Inflammatory macrophage (primary cell): ENCODE data around the gene ARMC3.
A peak's percentile ranks its signal among the peaks of the same experiment; 100 is the strongest.
"Not testable (repeated sequence)": the region's sequence is repeated elsewhere in the genome, so short reads cannot be mapped to it uniquely, and the experiment has no call there.

Experiments
- DNase-seq, 2 donors: peaks; one replicate each; pipeline ENCODE4 v3.0.0-alpha.2; 2020 to 2022

Gene ARMC3

DNA sequence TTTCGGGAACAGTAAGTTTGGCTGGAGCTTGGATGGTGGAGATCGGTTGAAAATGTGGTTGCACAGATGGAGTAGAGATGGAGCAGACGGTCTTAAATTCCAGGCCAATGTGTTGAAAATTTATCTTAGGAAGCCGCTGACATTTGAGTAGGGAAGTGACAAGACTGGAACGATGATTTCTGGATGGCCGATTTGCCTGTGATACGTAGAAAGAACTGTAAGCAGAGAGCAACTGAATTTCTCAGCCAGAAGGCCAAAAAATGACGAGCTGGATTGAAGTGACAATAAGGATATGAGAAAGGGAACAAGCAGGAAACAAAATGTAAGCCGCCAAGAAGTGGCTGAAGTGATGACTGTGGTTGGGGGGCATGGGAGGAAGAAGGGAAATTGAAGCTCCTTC is 687 bp upstream of the ARMC3 start:
- DNase-seq, result no peak

DNA sequence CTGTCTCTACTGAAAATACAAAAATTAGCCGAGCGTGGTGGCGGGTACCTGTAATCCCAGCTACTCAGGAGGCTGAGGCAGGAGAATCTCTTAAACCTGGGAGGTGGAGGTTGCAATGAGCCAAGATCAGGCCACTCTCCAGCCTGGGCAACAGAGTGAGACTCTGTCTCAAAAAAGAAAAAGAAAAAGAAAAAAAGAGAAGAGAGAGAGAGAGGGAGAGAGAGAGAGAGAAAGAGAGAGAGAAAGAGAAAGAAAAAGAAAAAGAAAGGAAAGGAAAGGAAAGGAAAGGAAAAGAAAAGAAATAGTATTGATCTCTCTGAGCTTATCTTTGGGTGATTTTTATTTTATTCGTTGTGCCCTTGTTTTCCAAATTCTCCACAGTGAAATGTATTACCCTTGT is 1.2 kb downstream of the ARMC3 start:
- not testable (repeated sequence) for DNase-seq

- no peak for DNase-seq
Observed at GRCh38 chr10:22931948-22932347, 4.1 kb downstream of the ARMC3 start.

DNA sequence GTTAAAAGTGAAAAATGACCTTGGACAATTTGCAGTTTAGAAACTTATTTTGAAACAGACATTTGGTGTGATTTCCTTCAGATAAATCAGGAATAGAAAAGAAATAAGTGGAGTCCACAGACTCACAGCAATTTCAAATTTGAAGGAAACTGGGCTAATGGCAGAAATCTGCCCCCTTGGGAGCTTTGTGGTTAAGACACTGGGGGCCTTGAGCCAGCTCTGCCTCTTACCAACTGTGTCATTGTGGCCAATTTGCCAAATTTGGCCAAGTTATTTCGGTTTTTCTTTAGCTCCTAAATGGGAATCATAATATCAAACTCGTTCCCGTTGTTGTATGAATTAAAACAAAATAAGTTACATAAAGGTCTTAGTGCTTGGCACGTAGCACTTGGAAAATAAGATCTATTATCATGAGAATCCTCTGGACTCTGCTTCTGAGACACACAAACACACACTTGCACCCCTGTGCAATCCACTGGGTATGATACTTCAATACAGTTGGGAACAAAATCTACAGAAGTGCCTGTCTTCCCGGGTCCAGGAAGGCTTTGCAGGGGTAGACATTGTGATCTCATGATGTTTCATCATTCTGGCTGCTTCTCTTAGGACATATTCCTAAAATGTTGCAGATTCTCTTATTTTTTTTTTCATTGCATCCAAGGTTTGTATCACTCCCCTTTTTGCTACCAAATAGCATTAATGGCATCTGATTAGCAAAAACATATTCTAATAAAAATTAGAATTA is 4.9 kb downstream of the ARMC3 start:
- DNase-seq, result no peak

GRCh38 chr10:22934726-22935125 is 6.9 kb downstream of the ARMC3 start:
- DNase-seq, result no peak

DNA sequence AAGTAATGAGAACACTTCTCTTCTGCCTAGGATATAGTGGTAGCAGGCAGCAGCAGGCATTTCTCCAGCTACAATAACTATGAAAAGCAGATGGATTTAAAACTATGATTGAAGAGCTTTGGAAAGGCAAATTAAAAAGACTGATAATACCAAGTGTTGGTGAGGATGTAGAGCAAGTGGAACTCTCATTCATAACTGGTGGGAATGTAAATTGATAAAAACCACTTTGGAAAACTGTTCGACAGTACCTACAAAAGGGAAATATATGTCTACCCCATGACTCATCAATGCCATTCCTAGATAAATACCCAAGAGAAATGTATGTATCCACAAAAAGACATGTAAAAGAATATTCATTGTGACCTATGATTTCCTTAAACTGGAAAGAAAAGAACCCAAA is 14.6 kb downstream of the ARMC3 start:
- DNase-seq, result no peak

- DNase-seq, result no peak
Observed at GRCh38 chr10:22945934-22946673, 18.3 kb downstream of the ARMC3 start.

DNA sequence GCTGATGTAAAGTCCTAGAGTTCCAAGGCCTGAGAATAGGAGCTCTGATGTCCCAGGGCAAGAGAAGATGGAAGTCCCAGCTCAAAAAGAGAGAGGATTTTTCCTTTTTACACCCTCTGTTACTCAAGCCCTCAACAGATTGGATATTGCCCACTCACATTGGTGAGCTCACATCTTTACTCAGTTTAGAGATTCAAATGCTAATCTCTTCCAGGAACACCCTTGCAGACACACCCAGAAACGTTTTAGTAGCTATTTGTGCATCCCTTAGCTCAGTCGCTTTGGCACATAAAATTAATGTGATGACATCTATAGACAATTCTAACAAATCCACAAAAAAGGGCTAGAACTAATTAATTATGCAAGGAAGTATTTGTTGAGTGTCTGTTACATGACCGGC is 27.1 kb downstream of the ARMC3 start:
- no peak for DNase-seq

- DNase-seq, result no peak
Observed at GRCh38 chr10:22958338-22958737, 30.5 kb downstream of the ARMC3 start.

GRCh38 chr10:22959292-22959691 is 31.4 kb downstream of the ARMC3 start:
- no peak for DNase-seq

DNA sequence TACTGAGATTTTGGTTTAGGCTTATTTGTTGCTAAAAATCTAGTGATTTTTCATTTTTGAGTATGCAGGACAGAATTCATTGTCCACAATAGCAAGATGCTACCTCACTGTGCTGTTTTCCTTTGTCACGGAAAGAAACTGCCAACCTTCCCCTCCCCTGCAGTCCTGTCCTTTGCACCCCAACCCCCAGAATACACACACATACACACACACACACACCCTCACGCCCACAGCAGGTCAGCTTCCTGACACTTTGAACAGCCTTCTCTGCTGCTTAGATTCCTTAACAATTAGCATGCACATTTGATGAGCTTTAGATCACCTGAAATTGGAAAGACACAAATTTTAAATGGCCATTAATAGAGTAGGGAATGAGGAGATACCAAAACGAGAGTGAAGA is 32.1 kb downstream of the ARMC3 start:
- DNase-seq, result no peak

DNA sequence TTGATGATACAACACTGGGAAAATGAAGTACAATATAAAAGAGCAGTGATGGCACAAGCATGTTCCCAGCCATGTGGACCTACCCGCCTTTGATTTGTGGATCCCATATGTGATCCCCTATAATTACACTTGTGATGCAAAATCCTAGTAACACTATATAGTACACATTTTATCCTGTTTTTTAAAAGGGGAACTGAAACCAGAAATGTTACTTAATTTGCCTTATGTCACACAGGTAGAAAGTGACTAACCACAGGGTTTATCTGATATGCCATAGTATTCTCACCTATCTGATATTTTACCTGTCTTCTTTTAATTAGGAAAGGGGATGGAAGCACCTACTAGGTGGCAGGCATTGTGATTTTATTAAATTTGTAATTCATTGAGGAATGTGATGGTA is 35.0 kb downstream of the ARMC3 start:
- no peak for DNase-seq

- DNase-seq, result no peak
Observed at GRCh38 chr10:22969704-22970103, 41.9 kb downstream of the ARMC3 start.

DNA sequence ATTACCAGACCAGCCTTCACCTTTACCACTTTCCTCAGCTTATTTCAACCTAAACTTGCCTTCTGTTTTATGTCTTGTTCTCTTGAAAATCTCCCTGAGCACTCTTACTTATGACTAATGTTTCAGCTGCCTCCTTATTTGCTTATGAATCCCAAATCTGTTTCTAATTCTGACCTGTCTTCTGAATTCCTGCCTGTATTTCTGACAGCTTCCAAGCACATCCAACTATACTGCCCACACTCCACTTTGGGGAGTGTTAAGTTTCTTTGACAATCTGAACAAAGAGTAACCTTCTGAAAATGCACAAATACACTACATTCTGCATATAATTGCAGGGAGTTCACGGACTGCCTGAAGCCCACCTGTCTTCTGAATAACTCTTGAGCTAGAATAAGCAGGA is 48.7 kb downstream of the ARMC3 start:
- no peak for DNase-seq

DNA sequence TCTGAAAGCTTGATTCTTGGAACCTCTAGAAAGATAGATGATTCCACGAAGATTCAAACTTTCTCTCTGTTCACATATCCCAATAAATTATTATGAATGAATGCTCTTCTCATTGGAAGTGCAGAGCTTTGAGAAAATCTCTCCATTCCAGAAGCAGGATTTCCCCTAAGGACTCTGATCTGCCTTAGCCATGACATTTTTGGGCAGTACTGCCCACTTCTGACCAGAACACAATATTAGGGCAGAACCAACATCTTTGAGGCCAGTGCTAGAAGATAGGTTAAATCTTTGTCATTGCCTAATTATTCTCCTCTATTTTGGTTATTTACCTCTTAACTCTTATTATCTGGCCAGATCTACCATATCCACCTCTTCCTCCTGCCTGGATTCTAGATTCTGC is 49.9 kb downstream of the ARMC3 start:
- no peak for DNase-seq

GRCh38 chr10:22978287-22978686 is 50.4 kb downstream of the ARMC3 start:
- DNase-seq, result no peak

GRCh38 chr10:22978918-22979317 is 51.1 kb downstream of the ARMC3 start:
- DNase-seq, result no peak

DNA sequence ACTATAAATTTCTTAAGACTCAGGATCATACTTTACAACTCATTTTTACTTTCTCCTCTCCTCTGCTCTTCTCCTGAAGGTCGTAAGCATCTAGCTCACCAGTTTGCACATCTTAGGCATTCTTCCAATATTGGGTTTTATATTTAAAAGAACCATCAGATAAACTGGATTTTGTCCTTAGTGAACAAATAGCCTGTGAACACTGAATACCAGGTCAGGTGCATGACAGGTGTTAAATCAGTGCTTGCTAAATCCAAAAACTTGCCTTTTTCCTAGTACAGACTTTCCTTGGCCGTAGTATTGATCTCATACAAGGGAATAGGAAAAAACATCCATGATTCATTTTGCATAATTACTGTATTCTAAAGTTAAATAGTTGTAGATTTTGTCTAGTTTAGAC is 53.0 kb downstream of the ARMC3 start:
- no peak for DNase-seq

DNA sequence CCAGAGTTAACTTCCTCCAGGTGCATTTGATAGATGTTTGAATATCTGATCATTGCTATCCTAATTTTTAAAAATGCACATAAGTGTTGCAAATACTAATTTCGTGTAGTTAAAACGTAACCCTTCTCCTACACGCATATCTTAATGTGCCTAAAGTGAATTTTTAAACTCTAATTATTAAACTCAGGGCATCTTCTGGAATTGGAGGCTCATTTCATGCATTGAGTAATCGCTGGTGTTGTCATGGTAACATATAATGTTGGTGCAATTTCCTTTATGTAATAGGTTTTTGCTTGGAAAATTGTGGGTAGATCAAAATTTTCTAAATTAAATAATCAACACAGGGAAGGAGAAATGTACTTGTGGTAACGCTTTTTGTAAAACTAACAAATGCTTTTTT is 56.2 kb downstream of the ARMC3 start:
- DNase-seq, result peak; percentile 26 to 61

DNA sequence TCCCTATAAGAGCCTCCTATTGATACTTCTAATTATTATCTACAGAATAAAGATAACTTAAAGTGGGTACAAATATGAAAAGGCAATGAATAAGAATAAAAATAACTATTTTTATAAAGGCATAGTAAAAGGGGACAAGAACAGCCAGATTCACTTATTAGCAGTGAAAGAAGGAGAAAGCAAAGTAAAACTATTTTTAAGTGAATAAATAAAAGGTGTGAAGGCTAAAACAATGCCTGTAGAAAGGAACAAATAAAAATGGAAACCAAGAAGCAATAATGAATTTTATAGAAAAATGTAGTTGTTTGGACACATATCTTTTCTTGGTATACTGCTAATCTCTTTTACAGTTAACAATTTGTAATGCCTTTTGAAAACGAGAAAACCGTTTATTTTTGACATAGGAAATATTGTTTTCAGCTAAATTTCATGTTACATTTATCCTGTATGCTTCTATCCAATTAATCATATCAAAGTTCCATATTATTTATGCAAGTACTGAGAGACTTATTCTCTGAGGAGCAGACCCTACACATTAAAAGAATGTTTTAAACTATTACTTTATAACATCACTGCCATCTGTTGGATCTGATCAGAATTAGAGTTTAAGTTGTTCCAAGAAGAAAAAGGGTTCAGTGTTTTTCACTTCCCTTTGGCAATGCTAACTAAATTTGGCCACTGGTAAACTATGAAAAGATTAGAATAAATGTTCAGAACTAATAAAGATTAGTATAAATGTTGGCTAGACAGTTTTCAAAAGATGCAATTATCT is 59.1 kb downstream of the ARMC3 start:
- peak; percentile 16 to 61 for DNase-seq

DNA sequence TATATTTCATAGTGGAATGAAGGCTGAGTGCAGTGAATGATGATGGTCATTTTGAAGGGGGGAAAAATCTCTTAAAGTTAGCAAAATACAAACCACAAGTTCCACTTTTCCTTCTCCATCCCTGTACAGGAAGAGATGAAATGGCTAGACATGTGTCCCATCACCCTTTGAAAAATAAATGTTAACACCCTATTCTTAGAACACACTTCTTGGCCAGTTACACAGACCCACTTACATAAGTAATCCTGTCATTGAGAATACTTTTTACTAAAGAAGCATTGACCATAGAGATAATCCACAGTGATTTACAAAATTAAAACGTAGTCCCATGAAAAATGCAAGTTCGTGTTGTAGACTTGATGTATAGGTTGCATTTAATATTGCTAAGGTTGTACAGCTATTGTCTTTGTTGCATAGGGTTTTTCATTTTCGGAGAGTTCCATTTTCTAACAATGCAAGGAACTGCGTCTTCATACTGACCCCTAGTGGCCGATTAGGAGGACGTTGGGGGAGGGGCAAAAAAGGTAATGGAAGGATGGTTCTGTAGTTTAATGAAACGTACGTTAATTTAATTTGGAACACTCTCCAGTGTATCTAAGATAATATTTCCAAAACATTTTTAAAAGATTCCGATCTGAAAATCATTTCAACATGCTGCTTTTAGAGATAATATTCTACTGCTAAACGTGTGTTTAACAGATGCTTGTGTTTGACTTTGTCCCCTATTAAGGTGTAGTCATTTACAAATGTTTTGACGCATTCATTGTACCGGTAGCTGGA is 60.9 kb downstream of the ARMC3 start:
- DNase-seq, result peak; percentile 63 to 68

GRCh38 chr10:22990443-22990842 is 62.6 kb downstream of the ARMC3 start:
- DNase-seq, result no peak

- DNase-seq, result no peak
Observed at GRCh38 chr10:22992075-22992474, 64.2 kb downstream of the ARMC3 start.
